ENCODE results near the gene CCDC186.

DNA sequence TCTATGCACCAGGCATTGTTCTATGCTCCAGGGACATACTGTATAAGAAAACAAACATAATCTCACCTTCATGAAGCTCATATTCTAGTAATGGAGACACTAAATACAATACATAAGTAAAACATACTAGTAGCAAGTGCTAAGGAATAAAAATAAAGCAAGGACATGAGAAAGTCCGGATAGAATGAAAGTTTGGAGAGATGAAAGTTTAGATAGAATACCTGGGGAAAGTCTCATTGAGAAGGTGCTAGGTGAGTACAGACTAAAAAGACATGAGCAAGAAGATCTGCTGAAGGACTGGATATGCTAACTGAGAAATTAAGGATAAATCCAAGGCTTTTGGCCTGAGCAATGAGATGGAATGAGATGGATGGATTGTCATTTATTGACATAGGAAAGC lies 34.0 kb downstream of the CCDC186 start:
- TF ChIP-seq, protein P1, sequence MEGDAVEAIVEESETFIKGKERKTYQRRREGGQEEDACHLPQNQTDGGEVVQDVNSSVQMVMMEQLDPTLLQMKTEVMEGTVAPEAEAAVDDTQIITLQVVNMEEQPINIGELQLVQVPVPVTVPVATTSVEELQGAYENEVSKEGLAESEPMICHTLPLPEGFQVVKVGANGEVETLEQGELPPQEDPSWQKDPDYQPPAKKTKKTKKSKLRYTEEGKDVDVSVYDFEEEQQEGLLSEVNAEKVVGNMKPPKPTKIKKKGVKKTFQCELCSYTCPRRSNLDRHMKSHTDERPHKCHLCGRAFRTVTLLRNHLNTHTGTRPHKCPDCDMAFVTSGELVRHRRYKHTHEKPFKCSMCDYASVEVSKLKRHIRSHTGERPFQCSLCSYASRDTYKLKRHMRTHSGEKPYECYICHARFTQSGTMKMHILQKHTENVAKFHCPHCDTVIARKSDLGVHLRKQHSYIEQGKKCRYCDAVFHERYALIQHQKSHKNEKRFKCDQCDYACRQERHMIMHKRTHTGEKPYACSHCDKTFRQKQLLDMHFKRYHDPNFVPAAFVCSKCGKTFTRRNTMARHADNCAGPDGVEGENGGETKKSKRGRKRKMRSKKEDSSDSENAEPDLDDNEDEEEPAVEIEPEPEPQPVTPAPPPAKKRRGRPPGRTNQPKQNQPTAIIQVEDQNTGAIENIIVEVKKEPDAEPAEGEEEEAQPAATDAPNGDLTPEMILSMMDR (conservative IDR thresholded peaks at IDR 0.05) = no peak
- TF ChIP-seq EZH2 (IDR thresholded peaks at IDR 0.05; ENCODE audit: low read depth) = no peak

Measured in PC-9 (cell line).